22Rv1 (cell line): Measurements from ENCODE around the gene STAT5A.

Experiments
- H3K27ac ChIP-seq: fragments of 450-650 bp; 2 replicates; pipeline ENCODE4 v1.5.1; 2017
- ZFX ChIP-seq: fragments of 450-650 bp; IDR thresholded peaks from 2 replicates; pipeline ENCODE4 v1.6.1; 2017; ENCODE audit warnings: antibody characterized with exemption, borderline replicate concordance
- TF ChIP-seq, protein P1 (sequence below): fragments of 450-650 bp; IDR thresholded peaks from 2 replicates; pipeline ENCODE4 v1.5.1; 2017; ENCODE audit warnings: mild to moderate bottlenecking

STAT5A gene

DNA sequence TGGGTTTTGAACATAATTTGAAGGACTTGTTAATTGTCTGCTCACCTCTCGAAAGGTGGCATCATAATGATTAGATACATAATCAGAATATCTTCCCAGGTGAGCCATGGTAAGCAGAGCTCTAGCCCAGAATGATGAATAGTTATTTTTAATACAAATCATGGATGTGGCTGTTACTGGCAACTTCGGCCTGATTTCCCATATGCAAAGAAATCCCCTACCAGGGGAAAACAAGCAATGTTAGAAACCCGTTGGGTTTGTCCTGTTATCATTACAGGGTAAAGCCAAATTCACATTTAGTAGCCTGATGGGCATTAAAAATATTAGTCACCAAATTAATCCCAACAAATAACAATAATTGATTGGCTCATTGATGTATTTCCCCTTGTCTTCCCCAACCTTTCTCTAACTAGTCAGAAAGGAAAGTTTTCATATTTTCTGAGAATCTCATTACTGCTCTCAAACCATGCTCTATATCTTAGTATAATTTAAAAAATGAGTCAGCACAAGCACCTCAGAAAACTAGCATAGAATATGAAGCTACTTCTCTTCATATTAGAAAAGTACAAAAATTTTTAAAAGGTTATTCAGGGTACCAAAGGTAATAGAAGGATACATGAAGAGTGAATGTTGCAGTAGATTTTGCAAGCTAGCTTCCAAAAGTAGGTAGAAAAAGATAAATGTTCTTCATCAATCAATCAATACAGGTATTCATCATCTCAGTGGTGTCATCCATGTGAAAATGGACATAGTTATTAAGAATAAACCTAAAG, 17.1 kb upstream of the STAT5A start:
- H3K27ac ChIP-seq = no peak overlapping the region
- TF ChIP-seq, protein P1, sequence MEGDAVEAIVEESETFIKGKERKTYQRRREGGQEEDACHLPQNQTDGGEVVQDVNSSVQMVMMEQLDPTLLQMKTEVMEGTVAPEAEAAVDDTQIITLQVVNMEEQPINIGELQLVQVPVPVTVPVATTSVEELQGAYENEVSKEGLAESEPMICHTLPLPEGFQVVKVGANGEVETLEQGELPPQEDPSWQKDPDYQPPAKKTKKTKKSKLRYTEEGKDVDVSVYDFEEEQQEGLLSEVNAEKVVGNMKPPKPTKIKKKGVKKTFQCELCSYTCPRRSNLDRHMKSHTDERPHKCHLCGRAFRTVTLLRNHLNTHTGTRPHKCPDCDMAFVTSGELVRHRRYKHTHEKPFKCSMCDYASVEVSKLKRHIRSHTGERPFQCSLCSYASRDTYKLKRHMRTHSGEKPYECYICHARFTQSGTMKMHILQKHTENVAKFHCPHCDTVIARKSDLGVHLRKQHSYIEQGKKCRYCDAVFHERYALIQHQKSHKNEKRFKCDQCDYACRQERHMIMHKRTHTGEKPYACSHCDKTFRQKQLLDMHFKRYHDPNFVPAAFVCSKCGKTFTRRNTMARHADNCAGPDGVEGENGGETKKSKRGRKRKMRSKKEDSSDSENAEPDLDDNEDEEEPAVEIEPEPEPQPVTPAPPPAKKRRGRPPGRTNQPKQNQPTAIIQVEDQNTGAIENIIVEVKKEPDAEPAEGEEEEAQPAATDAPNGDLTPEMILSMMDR = no peak
- no peak for TF ChIP-seq ZFX

DNA sequence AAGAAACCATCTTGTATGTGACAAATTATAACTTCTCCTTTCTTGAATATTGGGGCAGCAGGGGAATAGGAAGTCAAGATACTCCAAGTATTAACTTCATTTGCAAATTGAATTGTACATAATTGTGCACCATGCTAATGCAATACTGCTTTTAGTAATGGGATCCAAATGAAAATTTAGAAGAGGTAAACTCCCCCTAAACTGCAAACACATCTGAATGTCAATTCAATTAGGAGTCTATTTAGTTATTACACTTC, 16.6 kb upstream of the STAT5A start:
- H3K27ac ChIP-seq = no peak overlapping the region
- TF ChIP-seq ZFX = no peak
- TF ChIP-seq, protein P1 = no peak

DNA sequence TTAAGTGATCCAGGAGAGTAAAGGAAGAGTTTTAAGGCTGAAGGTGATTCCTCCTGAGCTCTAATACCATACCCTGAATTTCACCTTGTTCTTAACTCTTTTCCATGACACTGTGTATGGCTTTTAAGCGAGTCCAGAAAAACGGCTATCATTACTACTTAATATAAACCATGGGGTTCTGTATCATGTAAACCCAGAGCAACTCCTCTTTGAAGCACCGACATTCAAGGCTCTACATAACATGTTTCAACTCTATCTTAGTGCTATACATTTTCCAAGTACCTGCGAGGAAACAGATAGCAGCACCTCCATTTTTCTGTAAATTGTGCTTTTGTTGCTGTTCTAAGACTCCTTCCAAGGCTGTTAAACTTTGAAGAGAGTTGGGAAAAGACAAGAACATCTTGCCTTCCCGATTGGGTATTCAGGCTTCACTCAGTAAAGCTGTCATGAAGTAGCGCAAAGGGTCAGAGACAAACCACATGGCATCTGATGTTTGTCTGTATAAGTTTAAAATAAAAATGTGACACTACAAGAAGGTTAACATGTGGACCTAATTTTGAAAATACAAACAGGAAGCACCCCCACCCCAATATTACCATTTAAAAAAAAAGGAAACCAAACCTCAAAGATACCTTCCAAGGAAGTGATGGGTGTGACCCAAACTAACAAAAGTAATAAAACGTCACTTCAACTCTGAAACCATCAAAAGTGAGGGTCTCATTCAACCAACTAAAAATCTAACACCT, 16.0 kb upstream of the STAT5A start:
- H3K27ac ChIP-seq = no peak overlapping the region
- no peak for TF ChIP-seq ZFX
- TF ChIP-seq, protein P1 = no peak

DNA sequence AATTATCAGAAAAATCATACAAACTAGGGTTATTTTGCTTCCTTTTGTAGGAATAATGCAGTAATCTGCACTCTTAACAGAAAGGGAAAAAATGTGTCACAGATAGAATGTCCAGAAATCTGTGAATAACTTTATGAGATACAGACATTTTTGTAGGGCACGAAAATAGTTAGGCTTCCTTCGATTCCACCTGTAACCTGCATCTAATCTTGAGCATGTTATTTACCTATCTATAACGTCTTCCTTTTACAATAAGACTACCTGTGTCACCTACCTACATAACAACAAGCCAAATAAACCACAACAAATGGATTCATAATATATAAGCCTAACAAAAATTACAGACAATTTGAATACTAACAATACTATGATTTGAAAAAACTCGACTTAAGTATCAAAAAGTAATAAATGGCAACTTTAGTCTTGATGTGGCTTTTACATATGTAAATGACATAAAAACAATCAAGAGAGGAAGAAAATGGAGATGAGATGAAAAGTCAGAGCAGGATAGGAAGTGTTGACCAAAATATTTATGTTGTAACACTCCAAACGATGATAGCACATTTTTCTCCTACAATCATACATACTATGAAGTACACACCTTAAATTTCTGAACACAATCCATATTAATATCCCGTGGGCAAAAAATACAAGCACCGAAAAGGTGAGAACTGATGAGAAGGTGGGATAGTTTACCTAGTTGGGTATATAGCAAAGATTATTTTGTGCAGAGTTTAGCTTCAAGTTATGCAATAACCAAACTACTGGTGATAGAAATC, 14.6 kb upstream of the STAT5A start:
- H3K27ac ChIP-seq = no peak overlapping the region
- no peak for TF ChIP-seq ZFX

DNA sequence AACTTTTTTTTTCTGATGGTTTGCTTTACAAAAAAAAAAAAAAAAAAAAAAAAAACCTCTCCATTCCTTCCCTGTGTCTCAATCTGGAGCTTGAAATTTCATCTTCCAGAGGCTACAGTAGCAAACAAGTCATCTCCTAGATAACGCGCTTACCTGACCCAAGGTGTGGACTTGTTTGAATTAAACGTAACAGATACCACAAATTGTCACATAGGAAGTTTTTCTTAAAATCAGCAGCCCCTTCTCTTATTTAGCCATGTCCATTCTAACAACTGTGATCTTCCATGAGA, 14.1 kb upstream of the STAT5A start:
- H3K27ac ChIP-seq = no peak overlapping the region
- no peak for TF ChIP-seq ZFX
- TF ChIP-seq, protein P1 = no peak

DNA sequence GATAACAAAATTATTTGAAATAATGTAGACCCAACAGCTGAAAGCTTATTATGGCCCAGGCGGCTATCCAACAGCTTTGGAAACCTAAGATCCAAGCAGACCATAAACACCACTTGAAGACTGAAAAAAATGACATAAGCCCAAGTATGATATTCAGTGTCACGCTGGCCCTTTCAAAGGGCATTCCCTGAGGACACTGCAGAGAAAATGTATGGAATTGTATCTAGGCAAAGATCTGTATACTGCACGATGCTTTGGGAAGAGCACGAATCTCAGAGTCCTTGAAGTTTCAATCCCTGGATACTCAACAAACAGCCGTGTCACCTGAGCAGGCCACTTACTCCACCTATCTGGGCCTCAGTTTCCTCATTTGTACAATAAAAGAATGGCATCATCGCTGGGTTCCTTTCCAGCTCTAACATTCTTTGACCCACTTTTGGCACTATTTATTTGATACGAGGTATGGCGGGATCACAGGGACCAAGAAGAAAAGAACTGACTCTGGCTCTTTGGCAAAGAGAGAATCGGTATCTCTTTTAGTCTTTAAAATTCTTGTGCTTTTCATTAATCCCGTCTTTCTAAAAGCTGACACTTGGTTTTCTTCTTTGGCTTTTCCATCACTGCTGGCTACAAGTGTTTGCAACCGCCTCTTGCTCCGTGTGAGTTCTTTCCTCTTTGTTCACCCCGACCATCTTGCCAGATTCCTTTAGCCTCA, 13.3 kb upstream of the STAT5A start:
- H3K27ac ChIP-seq = peak overlapping the region; percentile 64; the same call in 1 of the 2 replicates
- TF ChIP-seq, protein P1 = no peak
- no peak for TF ChIP-seq ZFX

DNA sequence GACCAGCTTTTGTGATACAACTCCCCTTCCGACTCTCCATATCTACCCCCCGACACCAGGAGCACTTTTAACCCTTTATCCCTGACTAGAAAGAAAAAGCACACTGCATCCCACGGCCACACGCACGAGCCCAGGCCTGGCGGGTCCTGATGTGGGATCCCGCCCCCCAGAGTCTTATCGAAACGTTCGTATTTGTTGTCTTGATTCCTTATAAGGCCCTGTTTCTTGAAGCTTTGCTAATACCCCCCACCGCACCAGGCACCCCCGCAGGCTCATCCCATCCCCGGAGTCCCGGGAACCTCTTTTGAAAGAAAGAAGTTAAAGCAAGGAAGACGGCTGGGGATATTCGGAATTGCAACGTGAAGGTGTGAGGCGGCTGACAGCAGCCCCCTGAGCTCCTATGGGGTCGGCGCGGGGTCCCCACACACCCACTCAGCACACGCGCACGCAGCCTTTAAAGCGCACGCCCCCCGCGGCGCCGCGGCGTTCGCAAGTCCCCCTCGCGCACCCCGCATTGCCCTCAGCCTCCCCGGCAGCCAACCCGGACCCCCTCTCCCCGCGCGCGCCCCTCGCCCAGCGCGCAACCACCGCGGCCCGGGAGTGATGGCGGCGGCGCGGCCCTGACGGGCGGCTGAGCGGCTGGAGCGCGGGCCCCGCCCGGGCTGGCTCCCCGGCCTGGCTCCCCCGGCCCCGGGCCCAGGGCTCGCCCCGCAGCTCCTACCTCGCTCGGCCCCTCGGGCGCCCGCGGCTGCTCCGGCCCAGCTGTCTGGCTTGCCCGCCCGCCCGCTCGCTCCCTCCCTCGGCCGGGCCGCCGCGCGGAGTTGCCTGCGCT, 12.6 kb upstream of the STAT5A start:
- peak overlapping the region; percentile 64 for H3K27ac ChIP-seq
- TF ChIP-seq ZFX = no peak
- TF ChIP-seq, protein P1 = no peak
